Measurements from ENCODE around the gene SH2D4B.

DNA sequence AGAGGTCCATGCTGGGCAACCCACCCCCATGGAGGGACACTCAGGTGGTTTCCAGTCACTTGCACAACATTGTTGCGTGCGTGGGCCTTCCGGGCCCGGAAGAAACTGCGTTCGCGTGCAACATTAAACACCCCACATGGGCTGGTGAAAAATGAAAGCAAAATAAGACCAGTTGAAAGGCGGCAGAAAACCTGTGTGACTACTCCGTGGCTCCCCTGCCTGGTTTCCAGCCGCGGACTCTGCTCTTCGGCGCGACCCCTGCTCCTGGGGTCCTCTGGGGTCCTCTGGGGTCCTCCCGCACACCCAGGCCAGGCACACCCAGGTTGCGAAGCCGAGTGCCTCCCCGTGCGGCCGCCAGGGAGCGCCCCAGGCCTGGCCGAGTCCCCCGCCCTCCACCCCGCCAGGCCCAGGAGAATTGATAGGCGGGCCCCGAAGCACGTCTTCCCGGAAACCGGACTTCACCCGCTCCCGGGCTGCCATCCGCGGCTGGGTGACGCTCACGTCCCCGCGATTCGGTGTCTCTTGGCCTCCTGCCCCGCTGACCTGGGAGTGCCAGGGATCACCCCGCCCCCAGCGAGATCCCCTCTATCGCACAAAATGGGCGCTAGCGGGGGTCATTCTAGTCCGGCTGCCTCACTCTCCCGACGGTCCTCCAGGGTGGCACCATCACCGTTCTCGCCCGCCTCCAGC is 1.9 kb upstream of the SH2D4B start:
- TF ChIP-seq POLR2A (IDR thresholded peaks at IDR 0.05): no peak
- TF ChIP-seq, protein P1, sequence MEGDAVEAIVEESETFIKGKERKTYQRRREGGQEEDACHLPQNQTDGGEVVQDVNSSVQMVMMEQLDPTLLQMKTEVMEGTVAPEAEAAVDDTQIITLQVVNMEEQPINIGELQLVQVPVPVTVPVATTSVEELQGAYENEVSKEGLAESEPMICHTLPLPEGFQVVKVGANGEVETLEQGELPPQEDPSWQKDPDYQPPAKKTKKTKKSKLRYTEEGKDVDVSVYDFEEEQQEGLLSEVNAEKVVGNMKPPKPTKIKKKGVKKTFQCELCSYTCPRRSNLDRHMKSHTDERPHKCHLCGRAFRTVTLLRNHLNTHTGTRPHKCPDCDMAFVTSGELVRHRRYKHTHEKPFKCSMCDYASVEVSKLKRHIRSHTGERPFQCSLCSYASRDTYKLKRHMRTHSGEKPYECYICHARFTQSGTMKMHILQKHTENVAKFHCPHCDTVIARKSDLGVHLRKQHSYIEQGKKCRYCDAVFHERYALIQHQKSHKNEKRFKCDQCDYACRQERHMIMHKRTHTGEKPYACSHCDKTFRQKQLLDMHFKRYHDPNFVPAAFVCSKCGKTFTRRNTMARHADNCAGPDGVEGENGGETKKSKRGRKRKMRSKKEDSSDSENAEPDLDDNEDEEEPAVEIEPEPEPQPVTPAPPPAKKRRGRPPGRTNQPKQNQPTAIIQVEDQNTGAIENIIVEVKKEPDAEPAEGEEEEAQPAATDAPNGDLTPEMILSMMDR (IDR thresholded peaks at IDR 0.05): peak in 5 of 7 experiments; percentile 22 to 71 (median 62)
- TF ChIP-seq POLR2AphosphoS5 (IDR thresholded peaks at IDR 0.05): no peak
